K562 (cell line): ENCODE results near the gene RNF222. TPM values are rescaled to one million over a fixed set of nuclear protein-coding genes. Genes with fewer than 3 reads are reported as not detected.

Experiments
- ATAC-seq: fragments of 200-7000 bp; cut with Tn5 transposase; 3 replicates; pipeline ENCODE4 v1.9.1; 2020; ENCODE audit warnings: moderate library complexity
- BruUV-seq: library from RNA; stranded (reverse); fragments of 400-500 nt; replicated peaks from 2 replicates; lab custom pipeline; 2021; lab: Mats Ljungman, UMichigan
- CTCF ChIA-PET: fragments of 300-600 bp; formaldehyde crosslinking; extraction: SDS; loops from one replicate; lab custom pipeline; 2021; ENCODE audit warnings: low intra/inter-chr PET ratio; lab: Yijun Ruan, JAX
- POLR2A ChIA-PET: fragments of 300-600, 350-650 bp; sonication (Branson Sonifier 250); formaldehyde crosslinking; extraction: SDS; loops from one replicate; lab custom pipeline; 2021; ENCODE audit warnings: antibody characterized with exemption, inconsistent platforms; lab: Yijun Ruan, JAX
- DNase-seq, 4 experiments: peaks; one replicate each; pipeline versions ENCODE4 v3.0.0 to v3.0.0-alpha.2; 2011 to 2018; ENCODE audit warnings: low spot score in 3 of 4, mixed read lengths in 3 of 4; ENCODE audit errors: extremely low read depth in 1 of 4
- FAIRE-seq: peaks from 2 replicates; lab custom pipeline; 2011; peaks lifted over from hg19 to GRCh38; lab: Jason Lieb, UNC
- H2AFZ ChIP-seq: 2 replicates; pipeline ENCODE4 v1.6.0; 2011; ENCODE audit warnings: low read depth, low read length, control low read depth, inconsistent platforms
- H3K27ac ChIP-seq: fragments of 200-600 bp; 3 replicates; pipeline ENCODE4 v1.8.0; 2011; ENCODE audit warnings: low read depth, mild to moderate bottlenecking, control low read depth, inconsistent platforms, low read length, moderate library complexity, mixed read lengths; ENCODE audit errors: extremely low read depth
- H3K27me3 ChIP-seq, 2 experiments: fragments of 300-600 bp in 1 of 2; 2 replicates in 1 of 2; 3 replicates in 1 of 2; pipeline versions ENCODE4 v1.6.0 to v1.8.0; 2011; ENCODE audit warnings: inconsistent platforms in 2 of 2, low read length in 2 of 2, mild to moderate bottlenecking in 1 of 2, mixed read lengths in 1 of 2, moderate library complexity in 1 of 2; ENCODE audit not compliant: control insufficient read depth in 2 of 2, insufficient read depth in 2 of 2
- H3K36me3 ChIP-seq: fragments of 300-600 bp; 3 replicates; pipeline ENCODE4 v1.8.0; 2011; ENCODE audit warnings: mild to moderate bottlenecking, low read length, inconsistent platforms; ENCODE audit not compliant: control insufficient read depth, insufficient read depth
- H3K4me1 ChIP-seq, 2 experiments: fragments of 200-600 bp in 1 of 2; replicated peaks in 1 of 2; 2 replicates in 1 of 2; 3 replicates in 1 of 2; pipeline versions ENCODE4 v1.5.1 to v1.8.0; 2011; ENCODE audit warnings: inconsistent platforms in 2 of 2, low read length in 2 of 2, mild to moderate bottlenecking in 1 of 2, mixed read lengths in 1 of 2, moderate library complexity in 1 of 2; ENCODE audit not compliant: control insufficient read depth in 2 of 2, insufficient read depth in 2 of 2
- H3K4me2 ChIP-seq: 2 replicates; pipeline ENCODE4 v1.6.1; 2011; ENCODE audit warnings: low read length, control low read depth, inconsistent platforms, mixed read lengths; ENCODE audit not compliant: insufficient read depth
- H3K4me3 ChIP-seq: fragments of 200-600 bp; sonication (generic), shearing (Covaris generic); 2 replicates; pipeline ENCODE4 v1.5.1; 2016; ENCODE audit warnings: control low read depth, inconsistent platforms
- H3K79me2 ChIP-seq: fragments of 200-600 bp; 3 replicates; pipeline ENCODE4 v1.8.0; 2011; ENCODE audit warnings: low read length, inconsistent platforms; ENCODE audit not compliant: control insufficient read depth, insufficient read depth
- H3K9ac ChIP-seq, 2 experiments: 2 replicates each; pipeline versions ENCODE4 v1.6.0 to v1.6.1; 2011; ENCODE audit warnings: low read depth in 2 of 2, low read length in 2 of 2, control low read depth in 1 of 2, inconsistent platforms in 1 of 2, mild to moderate bottlenecking in 1 of 2, mixed read lengths in 1 of 2; ENCODE audit not compliant: insufficient read depth in 1 of 2
- H3K9me1 ChIP-seq: one replicate; pipeline ENCODE4 v1.6.0; 2011; ENCODE audit warnings: inconsistent platforms, mild to moderate bottlenecking, low read length, moderate library complexity; ENCODE audit not compliant: control insufficient read depth, insufficient read depth
- H3K9me3 ChIP-seq: replicated peaks from 2 replicates; pipeline ENCODE4 v1.5.1; 2011; ENCODE audit warnings: low read depth, low read length, inconsistent platforms; ENCODE audit not compliant: control insufficient read depth, insufficient read depth
- H4K20me1 ChIP-seq: replicated peaks from 2 replicates; pipeline ENCODE4 v1.6.1; 2011; ENCODE audit warnings: low read length, inconsistent platforms, mixed read lengths; ENCODE audit not compliant: control insufficient read depth, insufficient read depth
- CBFA2T2 ChIP-seq: fragments of 450-650 bp; conservative IDR thresholded peaks from 2 replicates; pipeline ENCODE4 v1.6.1; 2017; ENCODE audit warnings: mild to moderate bottlenecking
- DACH1 ChIP-seq: fragments of 450-650 bp; IDR thresholded peaks from 2 replicates; pipeline ENCODE4 v1.6.1; 2018; ENCODE audit not compliant: partially characterized antibody
- ETV5 ChIP-seq: sonication (generic); formaldehyde crosslinking; IDR thresholded peaks from 2 replicates; pipeline ENCODE4 v1.4.0; 2020; ENCODE audit warnings: low read depth, mild to moderate bottlenecking, missing genetic modification reagents
- GATAD2B ChIP-seq: fragments of 450-650 bp; IDR thresholded peaks from 2 replicates; pipeline ENCODE4 v1.6.1; 2017; ENCODE audit warnings: mild to moderate bottlenecking, borderline replicate concordance
- KLF6 ChIP-seq: fragments of 250-450 bp; sonication (Bioruptor Pico); IDR thresholded peaks from 2 replicates; pipeline ENCODE4 v1.4.0; 2020; ENCODE audit warnings: mild to moderate bottlenecking, moderate library complexity, borderline replicate concordance
- MTA1 ChIP-seq: fragments of 450-650 bp; IDR thresholded peaks from 2 replicates; pipeline ENCODE4 v1.6.1; 2017; ENCODE audit warnings: borderline replicate concordance
- MTF1 ChIP-seq: fragments of 250-450 bp; sonication (Bioruptor Pico); IDR thresholded peaks from 2 replicates; pipeline ENCODE4 v1.9.0; 2021; ENCODE audit warnings: moderate library complexity, mild to moderate bottlenecking, inconsistent platforms, borderline replicate concordance
- POLR2AphosphoS2 ChIP-seq: IDR thresholded peaks from 2 replicates; pipeline ENCODE4 v1.6.1; 2012; ENCODE audit warnings: low read length, improper control_type of control experiment
- SMAD4 ChIP-seq: fragments of 250-450 bp; sonication (Bioruptor Pico); conservative IDR thresholded peaks from 2 replicates; pipeline ENCODE4 v1.8.0; 2021; ENCODE audit warnings: inconsistent platforms, mild to moderate bottlenecking, moderate library complexity
- STAT5B ChIP-seq: fragments of 250-450 bp; sonication (Bioruptor Pico); IDR thresholded peaks from 2 replicates; pipeline ENCODE4 v1.8.0; 2021; ENCODE audit warnings: mild to moderate bottlenecking, inconsistent platforms
- ZNF609 ChIP-seq: sonication (generic); formaldehyde crosslinking; IDR thresholded peaks from 2 replicates; pipeline ENCODE4 v1.8.1; 2023; ENCODE audit warnings: missing genetic modification reagents, mild to moderate bottlenecking, borderline replicate concordance
- WGBS: fragments of 100-300 bp; shearing (Covaris generic); methylation state at CpG from one replicate; pipeline ENCODE4 v1.1.6; 2016; ENCODE audit warnings: low coverage, mixed read lengths; ENCODE audit not compliant: insufficient coverage; ENCODE audit errors: missing lambda C conversion rate; 5-methylcytosine and 5-hydroxymethylcytosine counted together
- in situ Hi-C: fragments of 300-500 bp; cut with MboI; formaldehyde crosslinking; loops from 4 replicates; pipeline ENCODE4 v1.15.0; 2018; ENCODE audit warnings: inconsistent platforms, mixed read lengths
- intact Hi-C: fragments of 100-400 bp; cut with micrococcal nuclease; formaldehyde crosslinking; loops from 2 replicates; pipeline ENCODE4 v1.14.2; 2022
- polyA plus RNA-seq, 8 experiments: library from polyadenylated mRNA; depleted of rRNA in 4 of 8; stranded (reverse) in 5 of 8; unstranded in 3 of 8; fragments of >200 nt; fragmentation: Nextera tagmentation in 2 of 8; fragmentation: Illumina TruSeq in 1 of 8; extraction: Ambion mirVana in 2 of 8; extraction: Trizol in 1 of 8; gene quantifications; 2 replicates each; pipeline versions ENCODE4 v1.2.1 to v1.2.3, GENCODE V29; 2011 to 2014; ENCODE audit warnings: inconsistent platforms in 1 of 8, missing spikeins in 1 of 8
- total RNA-seq, 7 experiments: library from RNA; depleted of rRNA in 6 of 7; stranded (reverse); fragments of >200 nt in 6 of 7; fragmentation: Illumina TruSeq in 2 of 7; extraction: Trizol in 2 of 7; gene quantifications; 2 replicates each; pipeline versions ENCODE4 v1.2.1 to v1.2.3, GENCODE V29; 2011 to 2021; ENCODE audit warnings: low replicate concordance in 1 of 7
- TF ChIP-seq, protein P1 (sequence below): fragments of 450-650 bp; IDR thresholded peaks from 2 replicates; pipeline ENCODE4 v1.6.1; 2016; ENCODE audit warnings: antibody characterized with exemption

The RNF222 gene
- total and polyA plus RNA-seq, 9 of the 15 experiments (the other 6 are each of a cell fraction or from before 2014, with no cell fraction given), result not detected

- no peak for TF ChIP-seq POLR2AphosphoS2
Measured at GRCh38 chr17:8391711-8392110, 5.9 kb downstream of the RNF222 start (continued).

DNA sequence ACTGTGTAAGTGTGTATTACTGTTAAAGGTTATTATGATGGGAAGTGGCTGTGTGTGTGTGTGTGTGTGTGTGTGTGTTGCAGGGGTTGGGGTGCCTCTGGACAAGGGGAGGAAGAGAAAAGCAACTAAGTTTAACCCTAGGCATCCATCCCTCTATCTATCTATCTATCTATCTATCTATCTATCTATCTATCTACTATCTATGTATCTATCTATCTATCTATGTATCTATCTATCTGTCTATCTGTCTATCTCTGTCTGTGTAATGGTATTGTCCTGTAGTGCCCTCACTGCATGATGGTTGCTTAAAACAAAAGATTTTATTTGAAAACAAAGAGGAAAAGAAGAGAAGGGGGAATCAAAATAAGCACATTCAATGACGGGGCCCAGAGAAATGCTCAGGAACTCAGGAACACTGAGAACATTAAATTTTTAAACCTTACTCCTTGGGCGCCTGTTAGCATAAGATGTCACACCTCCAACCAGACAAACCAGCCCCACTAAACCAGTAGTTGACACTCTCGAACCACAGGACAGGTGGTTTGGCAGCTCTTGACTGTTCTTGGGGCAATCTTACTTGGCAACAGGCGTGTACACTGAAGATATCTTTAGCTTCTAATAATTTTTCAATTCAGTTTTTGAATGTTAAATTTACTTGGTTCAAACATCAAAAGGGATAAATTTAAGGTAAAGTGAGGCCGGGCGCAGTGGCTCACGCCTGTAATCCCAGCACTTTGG, 9.5 kb downstream of the RNF222 start:
- no peak for DNase-seq
- Histone ChIP-seq H3K9me3 (no peaks in the 10 kb centered on the region), H3K27me3 (no peaks in the 10 kb centered on the region), H3K36me3 (no peaks in the 10 kb centered on the region), H3K9me1 (no peaks in the 10 kb centered on the region), H3K9ac (peak overlapping the region in 1 of 2 experiments; percentile 24; a peak in 1 of 4 replicates), H3K4me2 (peak overlapping the region; percentile 25), H2AFZ (peak overlapping the region; percentile 44; the same call in 1 of the 2 replicates), H3K4me3 (no peak overlapping the region), H3K27ac (no peak overlapping the region), H4K20me1 (no peaks in the 10 kb centered on the region), H3K4me1 (peaks cover 26 to 45% of the 10 kb centered on the region in 2 experiments; a peak in 4 of 5 replicates), H3K79me2 (peaks cover 8% of the 10 kb centered on the region; the same call in 2 of the 3 replicates)
- in situ Hi-C loops, result loop anchor here (25.0 kb wide), 1 partner anchor 1149 kb away; no protein-coding TSS in a partner anchor
- BruUV-seq, result no TSS peak
- WGBS, result 78% methylated on average over 7 of the region's 7 CpGs
- intact Hi-C loops, result loop anchor here (10.0 kb wide), 1 partner anchor 163 kb away; no protein-coding TSS in a partner anchor
- ChIA-PET POLR2A (interaction anchor here (1.0 to 1.3 kb wide), 2 partner anchors 11 to 24 kb away, joined by 3 to 5 read pairs; partner anchors contain the start of gene KRABD2), CTCF (interaction anchor here (0.6 kb wide), 1 partner anchor 113 kb away, joined by 3 read pairs; no protein-coding TSS in a partner anchor)
- TF ChIP-seq CBFA2T2, result no peak
- no peak for TF ChIP-seq ETV5
- TF ChIP-seq, protein P1, sequence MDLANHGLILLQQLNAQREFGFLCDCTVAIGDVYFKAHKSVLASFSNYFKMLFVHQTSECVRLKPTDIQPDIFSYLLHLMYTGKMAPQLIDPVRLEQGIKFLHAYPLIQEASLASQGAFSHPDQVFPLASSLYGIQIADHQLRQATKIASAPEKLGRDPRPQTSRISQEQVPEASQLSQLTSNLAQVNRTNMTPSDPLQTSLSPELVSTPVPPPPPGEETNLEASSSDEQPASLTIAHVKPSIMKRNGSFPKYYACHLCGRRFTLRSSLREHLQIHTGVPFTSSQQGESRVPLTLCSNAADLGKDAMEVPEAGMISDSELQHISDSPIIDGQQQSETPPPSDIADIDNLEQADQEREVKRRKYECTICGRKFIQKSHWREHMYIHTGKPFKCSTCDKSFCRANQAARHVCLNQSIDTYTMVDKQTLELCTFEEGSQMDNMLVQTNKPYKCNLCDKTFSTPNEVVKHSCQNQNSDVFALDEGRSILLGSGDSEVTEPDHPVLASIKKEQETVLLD, result 0 out of 2 replicates have a peak, but pooled peaks have one; percentile 37
- TF ChIP-seq ZNF609, result no peak
- peak; percentile 58; the same call in 1 of the 2 replicates for TF ChIP-seq MTA1
- TF ChIP-seq GATAD2B, result peak; percentile 74; the same call in 1 of the 2 replicates
- no peak for TF ChIP-seq STAT5B (CRISPR knock-in tag)
- no peak for TF ChIP-seq MTF1 (CRISPR knock-in tag)
- TF ChIP-seq KLF6 (CRISPR knock-in tag), result no peak
- TF ChIP-seq DACH1, result peak; percentile 97
- no peak for TF ChIP-seq SMAD4 (CRISPR knock-in tag)
- FAIRE-seq, result no peak
- no peak for ATAC-seq
